Ramos (cell line): ENCODE data around the gene MGP.

ENCODE experiments used
- in situ Hi-C: fragments of 300-500 bp; cut with MboI; formaldehyde crosslinking; loops from one replicate; pipeline ENCODE4 v1.14.3; 2022; ENCODE audit warnings: low sequenced_read_pairs; ENCODE audit not compliant: unreplicated experiment

The MGP gene

GRCh38 chr12:14885718-14886221 lies at the start of gene MGP:
MGP (minus strand) TSS chr12:14885854; CDS start chr12:14885791, 63 bp downstream.
- in situ Hi-C loops, result no loop called here

- in situ Hi-C loops, result no loop called here
Measured at GRCh38 chr12:14935031-14935430, 49.4 kb upstream of the MGP start.

- in situ Hi-C loops, result no loop called here
Measured at GRCh38 chr12:14934511-14934910, 48.9 kb upstream of the MGP start.

GRCh38 chr12:14931791-14932560 lies 46.3 kb upstream of the MGP start:
- in situ Hi-C loops, result no loop called here

- in situ Hi-C loops, result no loop called here
Measured at GRCh38 chr12:14931359-14931758, 45.7 kb upstream of the MGP start.

GRCh38 chr12:14930299-14930698 lies 44.6 kb upstream of the MGP start:
- in situ Hi-C loops, result no loop called here

GRCh38 chr12:14928931-14929330 lies 43.3 kb upstream of the MGP start:
- in situ Hi-C loops, result no loop called here

- in situ Hi-C loops, result no loop called here
Measured at GRCh38 chr12:14927267-14927666, 41.6 kb upstream of the MGP start.

- in situ Hi-C loops, result no loop called here
Measured at GRCh38 chr12:14924541-14924940, 38.9 kb upstream of the MGP start.

GRCh38 chr12:14923944-14924343 lies 38.3 kb upstream of the MGP start:
- in situ Hi-C loops, result no loop called here

- in situ Hi-C loops, result no loop called here
Measured at GRCh38 chr12:14921218-14921617, 35.6 kb upstream of the MGP start.

GRCh38 chr12:14920475-14921126 lies 34.9 kb upstream of the MGP start:
- in situ Hi-C loops, result no loop called here

- in situ Hi-C loops, result no loop called here
Measured at GRCh38 chr12:14919455-14919854, 33.8 kb upstream of the MGP start.

GRCh38 chr12:14915736-14916135 lies 30.1 kb upstream of the MGP start:
- in situ Hi-C loops, result no loop called here

GRCh38 chr12:14913381-14913781 lies 27.7 kb upstream of the MGP start:
- in situ Hi-C loops, result no loop called here

- in situ Hi-C loops, result no loop called here
Measured at GRCh38 chr12:14911131-14911530, 25.5 kb upstream of the MGP start.

- in situ Hi-C loops, result no loop called here
Measured at GRCh38 chr12:14910090-14910915, 24.6 kb upstream of the MGP start.

GRCh38 chr12:14907953-14908352 lies 22.3 kb upstream of the MGP start:
- in situ Hi-C loops, result no loop called here

- in situ Hi-C loops, result no loop called here
Measured at GRCh38 chr12:14906114-14906513, 20.5 kb upstream of the MGP start.

GRCh38 chr12:14905269-14906004 lies 19.8 kb upstream of the MGP start:
- in situ Hi-C loops, result no loop called here
